Astrocyte (in vitro differentiated cells and primary cell): ENCODE measurements around the gene AFF3. TPM values are rescaled to one million over a fixed set of nuclear protein-coding genes. Genes with fewer than 3 reads are reported as not detected.

Experiments
- DNase-seq: peaks from one replicate; pipeline ENCODE4 v3.0.0-alpha.2; 2010; ENCODE audit warnings: low read depth
- FAIRE-seq: peaks from 2 replicates; lab custom pipeline; 2011; peaks lifted over from hg19 to GRCh38; lab: Jason Lieb, UNC
- H2AFZ ChIP-seq: 2 replicates; pipeline ENCODE4 v1.6.0; 2012; ENCODE audit warnings: low read depth, low read length, inconsistent platforms
- H3K27ac ChIP-seq: 2 replicates; pipeline ENCODE4 v1.5.1; 2011; ENCODE audit warnings: low read depth, low read length, inconsistent platforms
- H3K27me3 ChIP-seq: 2 replicates; pipeline ENCODE4 v1.6.0; 2011; ENCODE audit warnings: low read length, inconsistent platforms; ENCODE audit not compliant: insufficient read depth
- H3K36me3 ChIP-seq: 2 replicates; pipeline ENCODE4 v1.5.1; 2011; ENCODE audit warnings: low read length, inconsistent platforms; ENCODE audit not compliant: insufficient read depth
- H3K4me1 ChIP-seq: 2 replicates; pipeline ENCODE4 v1.5.1; 2011; ENCODE audit warnings: low read length, inconsistent platforms; ENCODE audit not compliant: insufficient read depth
- H3K4me2 ChIP-seq: 2 replicates; pipeline ENCODE4 v1.6.0; 2012; ENCODE audit warnings: low read length, inconsistent platforms
- H3K4me3 ChIP-seq: 2 replicates; pipeline ENCODE4 v1.5.1; 2011; ENCODE audit warnings: low read depth, mild to moderate bottlenecking, low read length, inconsistent platforms; ENCODE audit not compliant: insufficient read depth
- H3K79me2 ChIP-seq: 2 replicates; pipeline ENCODE4 v1.6.0; 2012; ENCODE audit warnings: mild to moderate bottlenecking, low read length, inconsistent platforms; ENCODE audit not compliant: insufficient read depth
- H3K9ac ChIP-seq: 2 replicates; pipeline ENCODE4 v1.6.0; 2012; ENCODE audit warnings: mild to moderate bottlenecking, low read length, inconsistent platforms
- H3K9me3 ChIP-seq: 2 replicates; pipeline ENCODE4 v1.5.1; 2012; ENCODE audit warnings: low read depth, mild to moderate bottlenecking, low read length, inconsistent platforms; ENCODE audit not compliant: insufficient read depth
- H4K20me1 ChIP-seq: 2 replicates; pipeline ENCODE4 v1.6.0; 2012; ENCODE audit warnings: low read length, inconsistent platforms; ENCODE audit not compliant: insufficient read depth
- H3K27ac Mint-ChIP-seq: one replicate; pipeline ENCODE4 v1.8.0; 2021; ENCODE audit warnings: mild to moderate bottlenecking, mixed read lengths; ENCODE audit not compliant: unreplicated experiment
- H3K27me3 Mint-ChIP-seq: one replicate; pipeline ENCODE4 v1.8.0; 2021; ENCODE audit warnings: low read depth, mixed read lengths; ENCODE audit not compliant: unreplicated experiment
- H3K36me3 Mint-ChIP-seq: one replicate; pipeline ENCODE4 v1.8.0; 2021; ENCODE audit warnings: low read depth, mixed read lengths; ENCODE audit not compliant: unreplicated experiment
- H3K4me1 Mint-ChIP-seq: one replicate; pipeline ENCODE4 v1.8.0; 2021; ENCODE audit warnings: low read depth, mixed read lengths; ENCODE audit not compliant: unreplicated experiment
- H3K4me3 Mint-ChIP-seq: one replicate; pipeline ENCODE4 v1.8.0; 2021; ENCODE audit warnings: mild to moderate bottlenecking, moderate library complexity, mixed read lengths; ENCODE audit not compliant: unreplicated experiment
- H3K9me3 Mint-ChIP-seq: one replicate; pipeline ENCODE4 v1.8.0; 2021; ENCODE audit warnings: mild to moderate bottlenecking, mixed read lengths; ENCODE audit not compliant: unreplicated experiment
- EZH2 ChIP-seq: IDR thresholded peaks from 2 replicates; pipeline ENCODE4 v1.6.1; 2012; ENCODE audit warnings: mild to moderate bottlenecking, low read length, inconsistent platforms; ENCODE audit not compliant: insufficient read depth
- total RNA-seq: library from RNA; stranded (reverse); gene quantifications from 2 replicates; pipeline ENCODE4 v1.2.1, GENCODE V29; 2021
- TF ChIP-seq, protein P1 (sequence below): IDR thresholded peaks from 2 replicates; pipeline ENCODE4 v1.5.1; 2011; ENCODE audit warnings: low read depth, mild to moderate bottlenecking, inconsistent platforms, low read length, moderate library complexity; ENCODE audit not compliant: insufficient read depth

AFF3 gene
- total RNA-seq, 1 donor from 2014 or later, result 14.7 TPM

DNA sequence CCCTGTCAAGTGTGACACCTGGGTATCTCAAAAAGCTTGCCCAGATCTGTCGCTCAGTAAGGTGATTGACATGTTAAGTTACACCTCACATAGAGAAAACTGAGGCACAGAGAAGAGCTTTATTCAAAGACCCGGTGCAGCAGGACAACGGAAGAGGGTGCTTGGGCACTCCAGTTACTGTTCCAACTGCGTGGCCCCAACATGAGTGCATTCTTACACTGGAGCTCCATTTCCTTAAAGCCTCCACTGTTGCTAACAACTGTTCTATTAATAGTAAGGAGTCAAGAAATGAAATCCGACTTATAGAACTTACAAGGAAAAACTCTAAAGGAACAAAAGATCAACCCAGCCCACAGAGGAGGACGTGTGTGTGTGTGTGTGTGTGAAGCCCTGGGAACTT is 597.8 kb downstream of the AFF3 start:
- FAIRE-seq, result no peak

DNA sequence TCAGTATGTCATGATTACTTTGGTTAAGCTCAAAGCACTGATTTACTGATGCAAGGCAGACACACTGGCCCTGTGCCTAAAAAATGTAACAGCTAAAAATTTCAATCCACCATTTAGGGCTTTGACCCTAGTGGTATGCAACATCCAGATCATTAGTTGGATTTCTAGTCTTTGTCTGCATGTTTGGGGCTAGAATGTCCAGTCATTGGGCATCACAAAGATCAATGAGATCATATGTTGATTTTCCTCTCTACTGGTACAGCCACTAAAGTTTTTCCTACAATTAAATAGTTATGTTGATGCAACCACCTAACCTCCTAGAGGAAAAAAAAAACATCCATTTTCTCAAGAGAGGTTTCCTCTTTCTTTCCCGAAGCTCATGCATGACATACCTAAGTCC is 599.1 kb downstream of the AFF3 start:
- no peaks in the 10 kb centered on the region for H3K9me3 ChIP-seq
- DNase-seq (no peak), FAIRE-seq (no peak)
- H3K36me3 ChIP-seq, result no peaks in the 10 kb centered on the region
- H3K27me3 ChIP-seq, result no peaks in the 10 kb centered on the region
- no peak overlapping the region for H3K9ac ChIP-seq
- Mint-ChIP-seq H3K27ac (no peak overlapping the region), H3K9me3 (no peaks in the 10 kb centered on the region), H3K27me3 (no peaks in the 10 kb centered on the region), H3K4me3 (no peak overlapping the region), H3K36me3 (no peaks in the 10 kb centered on the region), H3K4me1 (peaks cover 13% of the 10 kb centered on the region)
- no peak overlapping the region for H3K4me3 ChIP-seq
- TF ChIP-seq EZH2, result no peak
- TF ChIP-seq, protein P1, sequence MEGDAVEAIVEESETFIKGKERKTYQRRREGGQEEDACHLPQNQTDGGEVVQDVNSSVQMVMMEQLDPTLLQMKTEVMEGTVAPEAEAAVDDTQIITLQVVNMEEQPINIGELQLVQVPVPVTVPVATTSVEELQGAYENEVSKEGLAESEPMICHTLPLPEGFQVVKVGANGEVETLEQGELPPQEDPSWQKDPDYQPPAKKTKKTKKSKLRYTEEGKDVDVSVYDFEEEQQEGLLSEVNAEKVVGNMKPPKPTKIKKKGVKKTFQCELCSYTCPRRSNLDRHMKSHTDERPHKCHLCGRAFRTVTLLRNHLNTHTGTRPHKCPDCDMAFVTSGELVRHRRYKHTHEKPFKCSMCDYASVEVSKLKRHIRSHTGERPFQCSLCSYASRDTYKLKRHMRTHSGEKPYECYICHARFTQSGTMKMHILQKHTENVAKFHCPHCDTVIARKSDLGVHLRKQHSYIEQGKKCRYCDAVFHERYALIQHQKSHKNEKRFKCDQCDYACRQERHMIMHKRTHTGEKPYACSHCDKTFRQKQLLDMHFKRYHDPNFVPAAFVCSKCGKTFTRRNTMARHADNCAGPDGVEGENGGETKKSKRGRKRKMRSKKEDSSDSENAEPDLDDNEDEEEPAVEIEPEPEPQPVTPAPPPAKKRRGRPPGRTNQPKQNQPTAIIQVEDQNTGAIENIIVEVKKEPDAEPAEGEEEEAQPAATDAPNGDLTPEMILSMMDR, result no peak
- H3K4me2 ChIP-seq, result no peak overlapping the region
- no peak overlapping the region for H3K27ac ChIP-seq
- no peaks in the 10 kb centered on the region for H3K4me1 ChIP-seq
- no peak overlapping the region for H2AFZ ChIP-seq
- no peaks in the 10 kb centered on the region for H3K79me2 ChIP-seq
- no peaks in the 10 kb centered on the region for H4K20me1 ChIP-seq

More for the DNA sequence above, 597.8 kb downstream of the AFF3 start:
- H3K4me1 Mint-ChIP-seq, result peaks cover 13% of the 10 kb centered on the region
- Histone ChIP-seq H3K27ac (no peak overlapping the region), H3K4me3 (no peak overlapping the region), H3K9ac (no peak overlapping the region), H3K4me1 (no peaks in the 10 kb centered on the region), H4K20me1 (no peaks in the 10 kb centered on the region), H3K79me2 (no peaks in the 10 kb centered on the region), H3K9me3 (no peaks in the 10 kb centered on the region), H3K4me2 (peak overlapping the region; percentile 6), H3K27me3 (no peaks in the 10 kb centered on the region), H2AFZ (no peak overlapping the region), H3K36me3 (no peaks in the 10 kb centered on the region)
- H3K27ac Mint-ChIP-seq, result no peak overlapping the region
- no peaks in the 10 kb centered on the region for H3K9me3 Mint-ChIP-seq
- DNase-seq, result no peak
- H3K4me3 Mint-ChIP-seq, result no peak overlapping the region
- H3K27me3 Mint-ChIP-seq, result no peaks in the 10 kb centered on the region
- no peak for TF ChIP-seq EZH2
- peaks cover 7% of the 10 kb centered on the region for H3K36me3 Mint-ChIP-seq

DNA sequence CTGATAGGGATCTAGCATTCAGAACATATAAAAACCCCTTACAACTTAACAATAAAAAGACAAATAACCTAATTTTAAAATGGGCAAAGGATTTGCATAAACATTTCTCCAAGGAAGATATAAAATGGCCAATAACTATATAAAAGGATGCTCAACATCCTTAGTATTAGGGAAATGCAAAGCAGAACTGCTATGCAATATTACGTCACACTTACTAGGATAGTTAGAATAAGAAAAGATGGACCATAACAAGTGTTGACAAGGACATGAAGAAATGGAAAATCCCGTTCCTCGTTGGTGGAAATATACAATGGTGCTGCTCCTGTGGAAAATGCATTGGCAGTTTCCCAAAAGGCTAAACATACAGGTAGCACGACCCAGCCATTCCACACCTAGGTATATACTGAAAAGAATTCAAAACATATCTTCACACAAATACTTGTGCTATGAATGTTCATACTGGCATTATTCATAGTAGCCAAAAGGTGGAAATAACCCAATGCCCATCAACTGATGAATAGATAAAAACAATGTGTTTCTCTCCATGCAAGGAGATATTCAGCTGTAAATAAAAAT is 604.4 kb downstream of the AFF3 start:
- Histone ChIP-seq H2AFZ (no peak overlapping the region), H3K27me3 (no peaks in the 10 kb centered on the region), H3K9ac (no peak overlapping the region), H3K9me3 (no peaks in the 10 kb centered on the region), H3K27ac (no peak overlapping the region), H4K20me1 (no peaks in the 10 kb centered on the region), H3K4me2 (no peak overlapping the region), H3K4me3 (no peak overlapping the region), H3K4me1 (no peaks in the 10 kb centered on the region), H3K79me2 (no peaks in the 10 kb centered on the region), H3K36me3 (no peaks in the 10 kb centered on the region)
- TF ChIP-seq, protein P1, result no peak
- TF ChIP-seq EZH2, result no peak
- DNase-seq, result no peak
- Mint-ChIP-seq H3K9me3 (peaks cover 2% of the 10 kb centered on the region), H3K4me1 (no peaks in the 10 kb centered on the region), H3K4me3 (no peak overlapping the region), H3K27ac (no peak overlapping the region), H3K36me3 (peaks cover 2% of the 10 kb centered on the region), H3K27me3 (peaks cover 6% of the 10 kb centered on the region)
- no peak for FAIRE-seq
